Fibroblast of lung (primary cell): ENCODE results near the gene ITPR1.
"Not testable (repeated sequence)": the region's sequence is repeated elsewhere in the genome, so short reads cannot be mapped to it uniquely, and the experiment has no call there.

Experiments
- CTCF ChIP-seq, 2 donors: IDR thresholded peaks in 1 of 2; conservative IDR thresholded peaks in 1 of 2; 1 replicate in 1 of 2; 2 replicates in 1 of 2; pipeline ENCODE4 v1.5.1; 2011 to 2012; ENCODE audit warnings: low read length in 2 of 2, control low read depth in 1 of 2, inconsistent platforms in 1 of 2, low read depth in 1 of 2, mild to moderate bottlenecking in 1 of 2
- EZH2 ChIP-seq: IDR thresholded peaks from 2 replicates; pipeline ENCODE4 v1.5.1; 2012; ENCODE audit warnings: low read length, control low read depth, mild to moderate bottlenecking; ENCODE audit errors: missing control alignments

GRCh38 chr3:4762481-4763230 lies 269.5 kb downstream of the ITPR1 start:
- TF ChIP-seq CTCF (conservative IDR thresholded peaks at IDR 0.05 in 1 of 2, IDR thresholded peaks at IDR 0.05 in 1 of 2; ENCODE audit: low read depth in 1 of 2, low read length in 2 of 2); EZH2: not testable (repeated sequence)
